Stimulated activated CD4-positive, alpha-beta T cell treated with anti-CD3 and anti-CD28 coated beads, Interleukin-4, amount 100 ng/mL, for 48 hours (primary cell): ENCODE measurements around the gene ZNF382.
A peak's percentile ranks its signal among the peaks of the same experiment; 100 is the strongest.
"Not testable (repeated sequence)": the region's sequence is repeated elsewhere in the genome, so short reads cannot be mapped to it uniquely, and the experiment has no call there.

Experiments
- DNase-seq, 2 donors: peaks; one replicate each; pipeline ENCODE4 v3.0.0-alpha.2; 2020; ENCODE audit warnings: low read depth in 2 of 2

Gene ZNF382

GRCh38 chr19:36605101-36605876 is at the start of gene ZNF382:
Gene ZNF382, plus strand, starts transcription at chr19:36605313. Its CDS starts 4,602 bp downstream, at chr19:36609915.
- DNase-seq: peak; percentile 83 to 89

DNA sequence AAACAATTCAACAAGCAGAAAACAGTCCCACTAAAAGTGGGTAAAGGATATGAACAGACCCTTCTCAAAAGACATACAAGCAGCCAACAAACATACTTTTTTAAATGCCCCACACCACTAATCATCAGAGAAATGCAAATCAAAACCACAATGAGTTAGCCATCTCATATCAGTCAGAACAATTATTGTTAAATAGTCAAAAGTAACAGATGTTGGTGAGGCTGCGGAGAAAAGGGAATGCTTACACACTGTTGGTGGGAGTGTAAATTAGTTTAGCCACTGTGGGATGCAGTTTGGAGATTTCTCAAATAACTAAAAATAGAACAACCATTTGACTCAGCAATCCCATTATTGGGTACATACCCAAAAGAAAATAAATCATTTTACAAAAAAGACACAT is 40.7 kb upstream of the ZNF382 start:
- DNase-seq: no peak

DNA sequence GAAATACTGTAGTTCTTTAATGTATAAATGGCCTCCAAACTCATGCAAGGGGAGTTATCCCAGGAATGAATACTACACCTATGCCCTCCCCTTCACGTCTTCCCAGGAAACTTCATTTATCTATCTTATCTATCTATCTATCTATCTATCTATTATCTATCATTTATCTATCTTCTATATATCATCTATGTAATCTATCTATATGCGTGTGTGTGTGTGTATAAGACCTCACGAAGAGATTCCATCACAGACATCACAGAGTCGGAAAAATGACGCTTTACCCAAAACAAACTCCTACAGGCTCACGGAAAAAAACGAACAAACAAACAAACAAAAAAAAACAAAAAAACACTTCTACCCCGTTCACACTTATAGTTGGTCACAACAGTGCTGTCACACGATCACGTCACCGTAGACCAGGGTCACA is 32.5 kb upstream of the ZNF382 start:
- DNase-seq: no peak

DNA sequence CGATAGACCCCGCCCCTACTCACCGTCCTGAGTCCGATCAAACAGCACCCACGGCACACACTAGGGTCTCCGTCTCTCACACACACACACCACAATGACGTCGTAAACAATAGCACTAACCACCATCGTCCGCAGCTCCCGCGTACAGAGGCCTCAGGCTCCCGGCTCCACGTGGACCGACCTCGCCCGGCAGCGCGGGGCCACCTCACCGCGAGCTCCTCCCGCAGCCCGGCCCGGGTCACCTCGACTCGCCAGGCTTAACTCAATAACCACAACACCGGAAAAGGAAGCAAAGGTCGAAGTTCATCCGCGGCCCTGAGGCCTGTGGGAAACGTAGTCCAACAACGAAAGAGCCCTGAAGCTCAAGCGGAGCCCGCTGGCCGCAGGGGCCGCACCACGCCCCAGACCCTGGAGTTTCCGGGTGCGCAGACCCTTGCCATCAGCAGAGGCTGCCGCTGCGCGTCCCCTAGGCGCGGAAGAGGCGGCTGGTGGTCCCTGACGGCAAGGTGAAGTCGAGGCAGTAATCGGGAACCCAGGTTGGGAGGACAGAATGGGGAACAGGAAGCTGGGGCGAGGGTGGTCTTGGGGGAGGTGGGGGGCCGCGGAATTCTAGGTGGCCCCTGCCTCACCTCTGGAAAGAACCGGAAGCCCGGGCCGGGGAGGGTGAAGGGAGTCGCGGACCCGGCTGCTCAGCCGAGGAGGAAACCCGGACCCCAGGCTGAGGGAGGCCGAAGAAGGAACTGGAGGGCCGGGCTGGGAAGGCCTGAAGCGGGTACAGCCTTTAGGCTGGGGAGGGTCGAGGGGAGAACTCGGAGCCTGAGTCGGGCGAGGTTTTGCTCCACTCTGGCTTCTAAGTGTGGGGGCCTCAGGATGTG is 31.9 kb upstream of the ZNF382 start, which contains the start of gene ZNF529:
Gene ZNF529 (minus strand): TSS at position 273 of the 875 bp plus-strand sequence. CDS start 946 bp downstream, outside the sequence.
- peak; percentile 69 to 78 for DNase-seq

- no peak for DNase-seq
Measured at GRCh38 chr19:36573895-36574720, 31.0 kb upstream of the ZNF382 start.

DNA sequence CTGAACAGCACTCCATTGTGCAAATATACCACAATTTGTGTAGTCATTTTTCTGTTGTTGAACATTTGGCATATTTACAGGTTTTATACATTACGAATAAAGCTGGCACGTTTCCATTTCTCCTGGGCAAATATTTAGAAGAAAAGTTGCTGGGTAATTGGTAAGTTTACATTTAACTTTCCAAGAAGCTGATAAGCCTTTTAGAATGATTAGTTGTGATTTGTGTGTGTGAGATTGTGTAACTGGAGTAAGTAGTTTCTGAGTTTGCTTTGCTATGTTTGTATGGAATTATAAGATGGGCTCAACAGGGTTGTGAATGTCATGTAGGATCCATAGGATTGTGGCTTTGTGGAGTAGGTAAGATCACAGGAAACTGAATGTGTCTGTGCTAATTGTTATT is 30.4 kb upstream of the ZNF382 start:
- no peak for DNase-seq

GRCh38 chr19:36577271-36577996 is 27.7 kb upstream of the ZNF382 start:
- no peak for DNase-seq

DNA sequence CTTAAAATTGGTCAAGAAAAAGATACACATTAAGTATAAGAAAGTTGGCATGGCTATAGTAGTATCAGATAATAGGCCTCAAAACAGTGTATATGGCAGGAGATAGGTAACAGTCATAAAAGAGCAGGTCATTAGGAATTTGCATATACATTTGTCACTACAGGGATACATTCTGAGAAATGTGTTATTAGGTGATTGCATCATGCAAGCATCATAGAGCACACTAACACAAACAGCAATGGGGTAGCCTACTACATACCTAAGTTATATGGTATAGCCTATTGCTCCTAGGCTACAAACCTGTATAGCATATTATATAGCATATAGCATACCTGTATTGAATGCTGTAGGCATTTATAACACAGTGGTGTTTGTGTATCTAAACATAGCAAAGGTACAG is 25.9 kb upstream of the ZNF382 start:
- DNase-seq: no peak

DNA sequence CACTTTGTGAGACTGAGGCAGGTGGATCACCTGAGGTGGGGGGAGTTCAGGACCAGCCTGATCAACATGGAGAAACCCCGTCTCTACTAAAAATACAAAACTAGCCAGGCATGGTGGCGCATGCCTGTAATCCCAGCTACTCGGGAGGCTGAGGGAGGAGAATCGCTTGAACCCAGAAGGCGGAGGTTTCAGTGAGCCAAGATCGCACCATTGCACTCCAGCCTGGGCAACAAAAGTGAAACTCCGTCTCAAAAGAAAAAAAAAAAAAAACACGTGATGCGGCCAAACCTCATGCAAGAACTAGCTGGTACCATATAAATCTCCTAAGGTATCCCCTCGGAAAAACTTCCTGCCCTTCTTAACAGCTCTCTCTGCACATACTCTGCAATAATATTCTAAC is 2.4 kb upstream of the ZNF382 start:
- not testable (repeated sequence) for DNase-seq

- peak; percentile 83 to 87 for DNase-seq
Measured at GRCh38 chr19:36604656-36605100, 435 bp upstream of the ZNF382 start.

- no peak for DNase-seq
Measured at GRCh38 chr19:36605877-36606478, 865 bp downstream of the ZNF382 start.

DNA sequence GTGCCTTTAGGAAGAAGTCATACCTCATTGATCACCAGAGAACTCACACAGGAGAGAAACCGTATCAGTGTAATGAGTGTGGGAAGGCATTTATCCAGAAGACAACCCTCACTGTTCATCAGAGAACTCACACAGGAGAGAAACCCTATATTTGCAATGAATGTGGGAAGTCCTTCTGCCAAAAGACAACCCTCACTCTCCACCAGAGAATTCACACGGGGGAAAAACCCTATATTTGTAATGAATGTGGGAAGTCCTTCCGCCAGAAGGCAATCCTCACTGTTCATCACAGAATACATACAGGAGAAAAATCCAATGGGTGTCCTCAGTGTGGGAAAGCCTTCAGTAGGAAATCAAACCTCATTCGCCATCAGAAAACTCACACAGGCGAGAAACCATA is 21.9 kb downstream of the ZNF382 start:
- DNase-seq: no peak

DNA sequence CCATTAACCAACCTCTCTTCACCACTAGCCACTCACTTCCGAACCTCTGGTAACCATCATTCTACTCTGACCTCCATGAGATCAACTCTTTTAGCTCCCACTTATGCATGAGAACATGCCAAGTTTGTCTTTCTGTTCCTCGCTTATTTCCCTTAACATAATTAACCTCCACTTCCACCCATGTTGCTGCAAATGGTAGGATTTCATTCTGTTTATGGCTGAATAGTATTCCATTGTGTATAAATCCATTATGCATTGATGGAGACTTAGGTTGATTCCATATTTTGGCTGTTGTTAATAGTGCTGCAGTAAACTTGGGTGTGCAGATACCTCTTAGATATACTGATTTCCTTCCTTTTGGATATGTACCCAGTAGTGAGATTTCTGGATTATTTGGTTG is 30.2 kb downstream of the ZNF382 start:
- DNase-seq: no peak

DNA sequence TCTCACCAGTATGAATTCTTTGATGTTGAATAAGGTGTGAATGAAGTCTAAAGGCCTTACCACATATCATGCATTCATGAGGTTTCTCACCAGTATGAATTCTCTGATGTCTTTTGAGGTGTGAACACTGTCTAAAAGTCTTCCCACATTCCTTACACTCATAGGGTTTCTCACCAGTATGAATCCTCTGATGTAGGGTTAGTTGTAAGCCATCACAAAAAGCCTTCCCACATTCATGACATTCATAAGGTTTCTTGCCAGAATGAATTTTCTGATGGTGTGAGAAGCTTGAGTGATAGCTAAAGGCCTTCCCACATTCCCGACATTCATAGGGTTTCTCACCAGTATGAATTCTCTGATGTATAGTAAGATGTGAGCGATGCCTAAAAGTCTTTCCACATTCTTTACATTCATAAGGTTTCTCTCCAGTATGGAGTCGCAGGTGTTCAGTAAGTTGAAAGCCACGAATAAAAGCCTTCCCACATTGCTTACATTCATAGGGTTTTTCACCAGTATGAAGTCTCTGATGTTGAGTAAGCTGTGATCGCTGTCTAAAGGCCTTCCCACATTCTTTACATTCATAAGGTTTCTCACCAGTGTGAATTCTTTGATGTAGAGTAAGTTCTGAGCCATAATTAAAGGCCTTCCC is 33.9 kb downstream of the ZNF382 start:
- no peak for DNase-seq

GRCh38 chr19:36646746-36647145 is 41.6 kb downstream of the ZNF382 start:
- DNase-seq: no peak

- no peak for DNase-seq
Measured at GRCh38 chr19:36652958-36653357, 47.8 kb downstream of the ZNF382 start.

- no peak for DNase-seq
Measured at GRCh38 chr19:36665832-36666231, 60.7 kb downstream of the ZNF382 start.

DNA sequence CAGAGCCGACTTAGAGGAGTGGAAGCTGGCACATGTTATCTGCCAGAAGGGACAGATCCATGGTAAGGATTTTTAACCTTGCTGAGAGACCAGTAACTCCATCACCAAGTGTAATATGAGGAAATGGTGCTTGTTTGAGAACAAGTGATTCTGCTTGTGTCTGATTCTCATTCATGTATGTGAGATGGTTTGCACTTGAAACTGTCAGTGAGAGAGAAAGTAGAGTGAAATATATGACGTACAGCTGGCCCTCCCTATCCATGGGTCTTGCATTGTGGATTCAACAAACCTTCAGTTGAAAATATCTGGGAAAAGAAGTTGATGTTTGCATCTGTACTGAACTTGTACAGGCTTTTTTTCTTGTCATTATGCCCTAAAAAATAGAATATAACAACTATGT is 63.5 kb downstream of the ZNF382 start:
- no peak for DNase-seq

DNA sequence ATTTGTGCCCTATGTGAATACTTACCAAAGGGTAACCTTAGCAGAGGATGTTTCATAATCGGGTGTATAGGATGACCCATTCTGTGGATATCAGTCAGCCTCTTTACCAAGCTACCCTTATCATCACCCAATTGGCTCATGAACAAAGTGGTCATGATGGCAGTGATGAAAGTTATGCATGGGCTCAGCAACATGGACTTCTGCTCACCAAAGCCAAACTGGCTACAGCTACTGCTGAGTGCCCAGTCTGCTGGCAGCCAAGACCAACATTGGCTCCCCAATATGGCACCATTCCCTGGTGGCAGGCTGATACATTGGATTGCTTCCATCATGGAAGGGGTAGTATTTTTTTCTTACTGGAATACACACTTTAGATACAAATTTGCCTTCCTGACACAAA is 67.3 kb downstream of the ZNF382 start:
- DNase-seq: no peak

DNA sequence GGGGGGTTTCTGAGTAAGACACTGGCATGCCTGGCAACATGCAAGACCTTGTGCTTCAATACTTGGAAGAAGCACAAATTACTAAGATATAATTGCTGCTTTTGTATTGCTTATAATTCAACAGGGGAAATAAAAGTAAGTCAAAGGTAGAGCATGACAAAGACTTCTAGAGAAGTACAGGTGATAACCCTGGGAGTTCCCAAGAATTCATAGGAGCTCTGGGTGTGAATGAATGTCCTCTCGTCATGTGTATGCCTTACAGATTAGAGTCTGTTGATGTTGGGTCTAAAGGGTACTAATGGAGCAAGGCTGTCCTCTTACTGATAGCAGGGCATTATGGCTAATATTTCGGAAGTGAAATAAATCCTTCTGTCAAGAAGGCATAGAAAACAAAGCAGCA is 69.1 kb downstream of the ZNF382 start:
- no peak for DNase-seq
